ENCODE results near the gene KIFC1.

GRCh38 chr6:33359331-33359730, 32.3 kb upstream of the KIFC1 start:
- TF ChIP-seq EZH2 (IDR thresholded peaks at IDR 0.05; ENCODE audit: insufficient read depth, poor library complexity, severe bottlenecking) (no peak), EZH2phosphoT487 (IDR thresholded peaks at IDR 0.05; ENCODE audit: insufficient read depth, low read depth) (no peak)
